ENCODE data around the gene PSG7. TPM values are rescaled to one million over a fixed set of nuclear protein-coding genes. Genes with fewer than 3 reads are reported as not detected.
A peak's percentile ranks its signal among the peaks of the same experiment; 100 is the strongest.
"Not testable (repeated sequence)": the region's sequence is repeated elsewhere in the genome, so short reads cannot be mapped to it uniquely, and the experiment has no call there.

PSG7 gene
- total RNA-seq, 4 donors from 2014 or later, result not detected

- DNase-seq, result no peak
- H3K27me3 ChIP-seq, result peaks cover 0 to 5% (median 0%) of the 10 kb centered on the region in 4 donors
- TF ChIP-seq CTCF (IDR thresholded peaks at IDR 0.05) (peak in 3 of 6 experiments; percentile 11 to 67 (median 28)), POLR2A (IDR thresholded peaks at IDR 0.05) (no peak)
- no peak overlapping the region for H3K4me3 ChIP-seq
- H3K27ac ChIP-seq, result no peak overlapping the region
- H3K9me3 ChIP-seq, result no peaks in the 10 kb centered on the region
- no peaks in the 10 kb centered on the region for H3K36me3 ChIP-seq
- WGBS, 2 donors, result 38 to 39% methylated on average over 13 of the region's 13 CpGs
- intact Hi-C loops (cut with DNase I), result no loop called here
- no peaks in the 10 kb centered on the region for H3K4me1 ChIP-seq
These were observed 5.3 kb upstream of the PSG7 start for GRCh38 chr19:42942187-42942789.

- intact Hi-C loops (cut with DNase I), result not testable (repeated sequence)
These were observed 2.3 kb downstream of the PSG7 start for GRCh38 chr19:42934726-42935125.

GRCh38 chr19:42934183-42934582 lies 2.8 kb downstream of the PSG7 start:
- intact Hi-C loops (cut with DNase I); H3K27me3 ChIP-seq; H3K4me1 ChIP-seq; H3K9me3 ChIP-seq; H3K36me3 ChIP-seq; DNase-seq; H3K27ac ChIP-seq; H3K4me3 ChIP-seq: not testable (repeated sequence)

More at GRCh38 chr19:42934726-42935125, 2.3 kb downstream of the PSG7 start:
- H3K36me3 ChIP-seq, H3K9me3 ChIP-seq, H3K27ac ChIP-seq, H3K4me3 ChIP-seq, DNase-seq, H3K4me1 ChIP-seq, H3K27me3 ChIP-seq: not testable (repeated sequence)

GRCh38 chr19:42933412-42933811 lies 3.6 kb downstream of the PSG7 start:
- H3K4me3 ChIP-seq; intact Hi-C loops (cut with DNase I); H3K9me3 ChIP-seq; H3K4me1 ChIP-seq; H3K27me3 ChIP-seq; DNase-seq; H3K27ac ChIP-seq; H3K36me3 ChIP-seq: not testable (repeated sequence)
- WGBS, 2 donors, result 37% methylated on average over 3 of the region's 3 CpGs; no CpG with 5 or more reads in 1 of the 2 donors

GRCh38 chr19:42932485-42933101 lies 4.4 kb downstream of the PSG7 start:
- H3K9me3 ChIP-seq; DNase-seq; H3K27me3 ChIP-seq; H3K36me3 ChIP-seq; intact Hi-C loops (cut with DNase I); H3K4me3 ChIP-seq; H3K4me1 ChIP-seq; H3K27ac ChIP-seq: not testable (repeated sequence)
- 35 to 36% methylated on average over 2 to 5 of the region's 5 CpGs for WGBS, 2 donors

GRCh38 chr19:42930214-42930613 lies 6.8 kb downstream of the PSG7 start:
- H3K9me3 ChIP-seq; H3K27ac ChIP-seq; intact Hi-C loops (cut with DNase I); H3K27me3 ChIP-seq; H3K36me3 ChIP-seq; H3K4me1 ChIP-seq; DNase-seq; H3K4me3 ChIP-seq: not testable (repeated sequence)
- TF ChIP-seq CTCF (IDR thresholded peaks at IDR 0.05), result peak in 3 of 6 experiments; percentile 18 to 64 (median 28)
- 0% methylated on average over 1 of the region's 1 CpG; no CpG with 5 or more reads in 1 of the 2 donors for WGBS, 2 donors

- WGBS, 2 donors, result 85 to 86% methylated on average over 3 of the region's 3 CpGs
- H3K9me3 ChIP-seq, result no peaks in the 10 kb centered on the region
- no peak overlapping the region for H3K4me3 ChIP-seq
- intact Hi-C loops (cut with DNase I), result no loop called here
- no peak overlapping the region for H3K27ac ChIP-seq
- H3K27me3 ChIP-seq, result peaks cover 0 to 4% (median 0%) of the 10 kb centered on the region in 4 donors
- no peaks in the 10 kb centered on the region for H3K4me1 ChIP-seq
- DNase-seq, result no peak
- TF ChIP-seq POLR2A (IDR thresholded peaks at IDR 0.05), result no peak
- TF ChIP-seq CTCF (IDR thresholded peaks at IDR 0.05), result no peak
- no peaks in the 10 kb centered on the region for H3K36me3 ChIP-seq
These were observed 8.1 kb downstream of the PSG7 start for GRCh38 chr19:42928896-42929295.
